HepG2 (cell line): Measurements from ENCODE around the gene BBLN. TPM values are rescaled to one million over a fixed set of nuclear protein-coding genes. Genes with fewer than 3 reads are reported as not detected.

Experiments used
- AKAP8 ChIP-seq: sonication (generic); formaldehyde crosslinking; IDR thresholded peaks from 2 replicates; pipeline ENCODE4 v1.5.1; 2020; ENCODE audit warnings: mild to moderate bottlenecking, missing genetic modification reagents
- ELF4 ChIP-seq: sonication (generic); formaldehyde crosslinking; IDR thresholded peaks from 2 replicates; pipeline ENCODE4 v1.5.0; 2020; ENCODE audit warnings: missing genetic modification reagents, mild to moderate bottlenecking, moderate library complexity, borderline replicate concordance
- GATAD2A ChIP-seq: IDR thresholded peaks from 2 replicates; pipeline ENCODE4 v1.6.1; 2016
- NCOA1 ChIP-seq: sonication (generic); formaldehyde crosslinking; IDR thresholded peaks from 2 replicates; pipeline ENCODE4 v1.9.0; 2021; ENCODE audit warnings: missing genetic modification reagents
- NRL ChIP-seq: sonication (generic); formaldehyde crosslinking; IDR thresholded peaks from 2 replicates; pipeline ENCODE4 v1.5.0; 2020; ENCODE audit warnings: missing genetic modification reagents, mild to moderate bottlenecking, moderate library complexity, borderline replicate concordance
- RBM22 ChIP-seq: fragments of 200-400 bp; formaldehyde crosslinking; optimal IDR thresholded peaks from 2 replicates; pipeline ENCODE3; 2017; ENCODE audit warnings: mild to moderate bottlenecking, low read length, moderate library complexity
- SATB2 ChIP-seq: sonication (generic); formaldehyde crosslinking; IDR thresholded peaks from 2 replicates; pipeline ENCODE4 v1.5.0; 2020; ENCODE audit warnings: missing genetic modification reagents
- SMYD3 ChIP-seq: sonication (generic); formaldehyde crosslinking; IDR thresholded peaks from 2 replicates; pipeline ENCODE4 v1.8.1; 2023; ENCODE audit warnings: mild to moderate bottlenecking, missing genetic modification reagents
- SRSF4 ChIP-seq: fragments of 200-400 bp; formaldehyde crosslinking; IDR thresholded peaks from one replicate; pipeline ENCODE4 v1.6.1; 2018; ENCODE audit warnings: mild to moderate bottlenecking, low read depth, low read length, moderate library complexity; ENCODE audit not compliant: poor library complexity, severe bottlenecking
- TP53 ChIP-seq: sonication (generic); formaldehyde crosslinking; conservative IDR thresholded peaks from 2 replicates; pipeline ENCODE4 v1.4.0; 2020; ENCODE audit warnings: missing genetic modification reagents
- ZBTB1 ChIP-seq: sonication (generic); formaldehyde crosslinking; IDR thresholded peaks from 2 replicates; pipeline ENCODE4 v1.4.0; 2020; ENCODE audit warnings: missing genetic modification reagents, borderline replicate concordance
- ZFY ChIP-seq: sonication (generic); formaldehyde crosslinking; IDR thresholded peaks from 2 replicates; pipeline ENCODE4 v1.4.0; 2020; ENCODE audit warnings: missing genetic modification reagents
- ZNF180 ChIP-seq: sonication (generic); formaldehyde crosslinking; IDR thresholded peaks from 2 replicates; pipeline ENCODE4 v1.4.0; 2020; ENCODE audit warnings: low read depth, missing genetic modification reagents, borderline replicate concordance
- ZNF235 ChIP-seq: sonication (generic); formaldehyde crosslinking; IDR thresholded peaks from 2 replicates; pipeline ENCODE4 v1.8.1; 2023; ENCODE audit warnings: mild to moderate bottlenecking, missing genetic modification reagents, borderline replicate concordance
- polyA plus RNA-seq, 8 experiments: library from polyadenylated mRNA; depleted of rRNA in 3 of 8; stranded (reverse) in 7 of 8; unstranded in 1 of 8; fragments of >200 nt; fragmentation: Illumina TruSeq in 4 of 8; extraction: Trizol in 4 of 8; gene quantifications; 2 replicates each; pipeline versions ENCODE4 v1.2.1 to v1.2.3, GENCODE V29; 2011 to 2016; ENCODE audit warnings: low read depth in 4 of 8, missing spikeins in 1 of 8, mixed read lengths in 1 of 8; ENCODE audit not compliant: insufficient read depth in 1 of 8
- total RNA-seq, 5 experiments: library from RNA; depleted of rRNA; stranded (reverse); fragments of >200 nt; fragmentation: Illumina TruSeq; extraction: Trizol; gene quantifications; 2 replicates each; pipeline ENCODE4 v1.2.3, GENCODE V29; 2016; ENCODE audit warnings: low read depth in 1 of 5
- TF ChIP-seq, protein P1 (sequence below): IDR thresholded peaks from 2 replicates; pipeline ENCODE4 v1.6.1; 2018; ENCODE audit warnings: missing genetic modification reagents, mild to moderate bottlenecking, missing compliant biosample characterization
- TF ChIP-seq, protein P2 (sequence below): sonication (generic); formaldehyde crosslinking; IDR thresholded peaks from 2 replicates; pipeline ENCODE4 v1.5.0; 2020; ENCODE audit warnings: mild to moderate bottlenecking, missing genetic modification reagents, borderline replicate concordance
- TF ChIP-seq, protein P3 (sequence below): IDR thresholded peaks from 2 replicates; pipeline ENCODE4 v1.6.1; 2016; ENCODE audit warnings: missing compliant biosample characterization, missing genetic modification reagents, borderline replicate concordance
- TF ChIP-seq, protein P4 (sequence below): sonication (generic); formaldehyde crosslinking; IDR thresholded peaks from 2 replicates; pipeline ENCODE4 v1.4.0; 2020; ENCODE audit warnings: missing genetic modification reagents, low read depth, mild to moderate bottlenecking, borderline replicate concordance
- TF ChIP-seq, protein P5 (sequence below): sonication (generic); formaldehyde crosslinking; IDR thresholded peaks from 2 replicates; pipeline ENCODE4 v1.4.0; 2020; ENCODE audit warnings: missing genetic modification reagents

BBLN gene
- total and polyA plus RNA-seq, 2 of the 13 experiments (the other 11 are each of a cell fraction or from before 2014, with no cell fraction given): 27.6 to 33.1 TPM

DNA sequence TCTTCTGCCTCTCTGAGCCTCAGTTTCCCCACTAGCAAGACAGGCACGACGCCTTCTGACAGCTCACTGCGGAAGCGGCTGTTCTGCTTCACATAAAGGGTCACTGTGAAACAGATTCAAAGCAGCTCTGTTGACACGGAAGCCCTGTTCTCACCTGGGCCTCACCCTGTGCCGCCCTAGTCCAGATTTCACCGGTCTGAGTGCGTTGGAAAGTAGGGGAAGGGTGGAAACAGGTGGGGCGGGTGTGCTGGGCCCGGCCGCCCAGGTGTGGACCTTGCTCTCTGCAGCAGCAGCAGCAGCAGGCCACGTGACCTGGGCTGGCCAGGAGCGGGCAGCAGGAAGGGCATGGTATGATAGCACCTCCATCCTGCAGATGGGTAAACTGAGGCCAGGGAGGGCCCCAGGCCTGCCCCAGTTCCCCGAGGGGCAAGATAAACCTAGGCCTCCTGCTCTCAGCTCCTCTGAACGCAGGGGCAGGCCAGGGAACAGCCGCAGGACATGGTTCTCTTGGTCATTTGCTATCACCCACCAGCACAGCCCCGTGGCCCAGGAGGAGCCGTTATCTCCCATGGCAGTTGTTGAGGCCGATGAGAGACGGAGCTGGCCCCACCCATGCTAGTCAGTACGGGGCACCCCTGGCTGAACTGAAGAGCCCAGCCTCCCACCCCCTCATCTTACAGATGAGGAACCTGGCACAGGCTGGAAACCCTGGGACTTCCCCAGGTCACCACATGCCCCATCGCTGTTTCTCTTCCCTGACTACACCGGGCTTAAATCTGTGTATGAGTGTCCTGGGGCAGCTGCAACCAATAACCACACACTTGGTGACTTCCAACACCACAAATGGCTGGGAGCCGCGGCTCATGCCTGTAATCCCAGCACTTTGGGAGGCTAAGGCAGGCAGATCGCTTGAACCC is 44.6 kb upstream of the BBLN start (continued):
- TF ChIP-seq, protein P1, sequence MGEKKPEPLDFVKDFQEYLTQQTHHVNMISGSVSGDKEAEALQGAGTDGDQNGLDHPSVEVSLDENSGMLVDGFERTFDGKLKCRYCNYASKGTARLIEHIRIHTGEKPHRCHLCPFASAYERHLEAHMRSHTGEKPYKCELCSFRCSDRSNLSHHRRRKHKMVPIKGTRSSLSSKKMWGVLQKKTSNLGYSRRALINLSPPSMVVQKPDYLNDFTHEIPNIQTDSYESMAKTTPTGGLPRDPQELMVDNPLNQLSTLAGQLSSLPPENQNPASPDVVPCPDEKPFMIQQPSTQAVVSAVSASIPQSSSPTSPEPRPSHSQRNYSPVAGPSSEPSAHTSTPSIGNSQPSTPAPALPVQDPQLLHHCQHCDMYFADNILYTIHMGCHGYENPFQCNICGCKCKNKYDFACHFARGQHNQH (CRISPR knock-in tag): peak; percentile 91
- TF ChIP-seq, protein P2, sequence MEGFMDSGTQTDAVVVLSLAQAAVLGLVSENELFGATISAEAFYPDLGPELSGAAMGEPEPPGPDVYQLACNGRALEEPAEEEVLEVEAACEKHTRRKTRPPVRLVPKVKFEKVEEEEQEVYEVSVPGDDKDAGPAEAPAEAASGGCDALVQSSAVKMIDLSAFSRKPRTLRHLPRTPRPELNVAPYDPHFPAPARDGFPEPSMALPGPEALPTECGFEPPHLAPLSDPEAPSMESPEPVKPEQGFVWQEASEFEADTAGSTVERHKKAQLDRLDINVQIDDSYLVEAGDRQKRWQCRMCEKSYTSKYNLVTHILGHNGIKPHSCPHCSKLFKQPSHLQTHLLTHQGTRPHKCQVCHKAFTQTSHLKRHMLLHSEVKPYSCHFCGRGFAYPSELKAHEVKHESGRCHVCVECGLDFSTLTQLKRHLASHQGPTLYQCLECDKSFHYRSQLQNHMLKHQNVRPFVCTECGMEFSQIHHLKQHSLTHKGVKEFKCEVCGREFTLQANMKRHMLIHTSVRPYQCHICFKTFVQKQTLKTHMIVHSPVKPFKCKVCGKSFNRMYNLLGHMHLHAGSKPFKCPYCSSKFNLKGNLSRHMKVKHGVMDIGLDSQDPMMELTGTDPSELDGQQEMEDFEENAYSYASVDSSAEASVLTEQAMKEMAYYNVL (CRISPR knock-in tag): peak; percentile 100
- no peak for TF ChIP-seq ZBTB1 (CRISPR knock-in tag)
- peak; percentile 79; the same call in 1 of the 2 replicates for TF ChIP-seq AKAP8 (CRISPR knock-in tag)
- no peak for TF ChIP-seq SATB2 (CRISPR knock-in tag)
- TF ChIP-seq, protein P3, sequence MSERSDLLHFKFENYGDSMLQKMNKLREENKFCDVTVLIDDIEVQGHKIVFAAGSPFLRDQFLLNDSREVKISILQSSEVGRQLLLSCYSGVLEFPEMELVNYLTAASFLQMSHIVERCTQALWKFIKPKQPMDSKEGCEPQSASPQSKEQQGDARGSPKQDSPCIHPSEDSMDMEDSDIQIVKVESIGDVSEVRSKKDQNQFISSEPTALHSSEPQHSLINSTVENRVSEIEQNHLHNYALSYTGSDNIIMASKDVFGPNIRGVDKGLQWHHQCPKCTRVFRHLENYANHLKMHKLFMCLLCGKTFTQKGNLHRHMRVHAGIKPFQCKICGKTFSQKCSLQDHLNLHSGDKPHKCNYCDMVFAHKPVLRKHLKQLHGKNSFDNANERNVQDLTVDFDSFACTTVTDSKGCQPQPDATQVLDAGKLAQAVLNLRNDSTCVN (CRISPR knock-in tag): peak; percentile 83
- no peak; the same call in 1 of the 2 replicates for TF ChIP-seq NRL (CRISPR knock-in tag)
- TF ChIP-seq, protein P4, sequence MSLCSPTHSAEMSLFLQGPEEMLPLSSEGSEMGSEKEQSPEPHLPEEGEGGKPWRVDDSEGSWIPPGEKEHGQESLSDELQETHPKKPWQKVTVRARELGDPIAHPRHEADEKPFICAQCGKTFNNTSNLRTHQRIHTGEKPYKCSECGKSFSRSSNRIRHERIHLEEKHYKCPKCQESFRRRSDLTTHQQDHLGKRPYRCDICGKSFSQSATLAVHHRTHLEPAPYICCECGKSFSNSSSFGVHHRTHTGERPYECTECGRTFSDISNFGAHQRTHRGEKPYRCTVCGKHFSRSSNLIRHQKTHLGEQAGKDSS (CRISPR knock-in tag): peak; percentile 93; the same call in 1 of the 2 replicates
- TF ChIP-seq ZNF180: no peak
- TF ChIP-seq ZNF235 (CRISPR knock-in tag): peak; percentile 95; the same call in 1 of the 2 replicates
- no peak for TF ChIP-seq SRSF4
- no peak; the same call in 1 of the 2 replicates for TF ChIP-seq SMYD3 (CRISPR knock-in tag)
- TF ChIP-seq ZFY (CRISPR knock-in tag): peak; percentile 75
- no peak for TF ChIP-seq RBM22
- TF ChIP-seq NCOA1 (CRISPR knock-in tag): 0 out of 2 replicates have a peak, but pooled peaks have one; percentile 86
- TF ChIP-seq ELF4 (CRISPR knock-in tag): peak; percentile 87; the same call in 1 of the 2 replicates
- TF ChIP-seq TP53 (CRISPR knock-in tag): no peak
- peak; percentile 95 for TF ChIP-seq GATAD2A (CRISPR knock-in tag)
- TF ChIP-seq, protein P5, sequence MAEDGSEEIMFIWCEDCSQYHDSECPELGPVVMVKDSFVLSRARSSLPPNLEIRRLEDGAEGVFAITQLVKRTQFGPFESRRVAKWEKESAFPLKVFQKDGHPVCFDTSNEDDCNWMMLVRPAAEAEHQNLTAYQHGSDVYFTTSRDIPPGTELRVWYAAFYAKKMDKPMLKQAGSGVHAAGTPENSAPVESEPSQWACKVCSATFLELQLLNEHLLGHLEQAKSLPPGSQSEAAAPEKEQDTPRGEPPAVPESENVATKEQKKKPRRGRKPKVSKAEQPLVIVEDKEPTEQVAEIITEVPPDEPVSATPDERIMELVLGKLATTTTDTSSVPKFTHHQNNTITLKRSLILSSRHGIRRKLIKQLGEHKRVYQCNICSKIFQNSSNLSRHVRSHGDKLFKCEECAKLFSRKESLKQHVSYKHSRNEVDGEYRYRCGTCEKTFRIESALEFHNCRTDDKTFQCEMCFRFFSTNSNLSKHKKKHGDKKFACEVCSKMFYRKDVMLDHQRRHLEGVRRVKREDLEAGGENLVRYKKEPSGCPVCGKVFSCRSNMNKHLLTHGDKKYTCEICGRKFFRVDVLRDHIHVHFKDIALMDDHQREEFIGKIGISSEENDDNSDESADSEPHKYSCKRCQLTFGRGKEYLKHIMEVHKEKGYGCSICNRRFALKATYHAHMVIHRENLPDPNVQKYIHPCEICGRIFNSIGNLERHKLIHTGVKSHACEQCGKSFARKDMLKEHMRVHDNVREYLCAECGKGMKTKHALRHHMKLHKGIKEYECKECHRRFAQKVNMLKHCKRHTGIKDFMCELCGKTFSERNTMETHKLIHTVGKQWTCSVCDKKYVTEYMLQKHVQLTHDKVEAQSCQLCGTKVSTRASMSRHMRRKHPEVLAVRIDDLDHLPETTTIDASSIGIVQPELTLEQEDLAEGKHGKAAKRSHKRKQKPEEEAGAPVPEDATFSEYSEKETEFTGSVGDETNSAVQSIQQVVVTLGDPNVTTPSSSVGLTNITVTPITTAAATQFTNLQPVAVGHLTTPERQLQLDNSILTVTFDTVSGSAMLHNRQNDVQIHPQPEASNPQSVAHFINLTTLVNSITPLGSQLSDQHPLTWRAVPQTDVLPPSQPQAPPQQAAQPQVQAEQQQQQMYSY: no peak
